RCC 7860 (cell line): ENCODE results near the gene ENKUR.

ENCODE experiments used
- DNase-seq: peaks from one replicate; pipeline ENCODE4 v3.0.0-alpha.2; 2015; ENCODE audit warnings: low spot score
- FAIRE-seq: peaks from 2 replicates; lab custom pipeline; 2012; peaks lifted over from hg19 to GRCh38; lab: Jason Lieb, UNC

Gene ENKUR, protein sequence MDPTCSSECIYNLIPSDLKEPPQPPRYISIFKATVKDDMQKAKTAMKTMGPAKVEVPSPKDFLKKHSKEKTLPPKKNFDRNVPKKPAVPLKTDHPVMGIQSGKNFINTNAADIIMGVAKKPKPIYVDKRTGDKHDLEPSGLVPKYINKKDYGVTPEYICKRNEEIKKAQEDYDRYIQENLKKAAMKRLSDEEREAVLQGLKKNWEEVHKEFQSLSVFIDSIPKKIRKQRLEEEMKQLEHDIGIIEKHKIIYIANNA

DNA sequence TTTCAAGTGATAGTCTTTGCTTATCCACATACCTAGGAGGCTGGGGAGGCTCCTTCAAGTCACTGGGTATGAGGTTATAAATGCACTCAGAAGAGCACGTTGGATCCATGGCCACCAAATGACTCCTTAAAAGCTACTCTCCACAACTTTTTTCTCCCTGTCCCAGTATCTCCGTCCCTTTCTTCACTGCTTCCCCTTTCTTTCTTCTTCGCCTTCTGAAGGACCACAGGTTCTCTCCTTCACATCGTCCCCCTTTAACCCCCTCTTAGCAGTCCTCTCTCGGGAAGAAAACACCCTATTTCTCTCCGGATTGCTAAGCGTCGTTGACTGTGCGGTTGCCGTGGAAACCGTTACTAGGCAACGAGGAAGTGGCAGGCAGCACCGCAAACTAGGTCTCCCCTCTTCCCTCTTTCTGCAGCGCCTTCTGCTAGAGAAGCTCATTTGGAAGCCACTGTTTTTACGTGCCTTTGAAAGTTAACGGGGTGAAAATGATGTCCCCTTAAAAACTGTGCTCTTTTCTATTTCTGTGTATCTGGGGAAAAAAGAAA is at the start of gene ENKUR:
Gene ENKUR (minus strand): TSS at position 331 of the 548 bp plus-strand sequence. CDS start 222 bp downstream, at position 109.
- peak; percentile 89 for DNase-seq
- no peak for FAIRE-seq

DNA sequence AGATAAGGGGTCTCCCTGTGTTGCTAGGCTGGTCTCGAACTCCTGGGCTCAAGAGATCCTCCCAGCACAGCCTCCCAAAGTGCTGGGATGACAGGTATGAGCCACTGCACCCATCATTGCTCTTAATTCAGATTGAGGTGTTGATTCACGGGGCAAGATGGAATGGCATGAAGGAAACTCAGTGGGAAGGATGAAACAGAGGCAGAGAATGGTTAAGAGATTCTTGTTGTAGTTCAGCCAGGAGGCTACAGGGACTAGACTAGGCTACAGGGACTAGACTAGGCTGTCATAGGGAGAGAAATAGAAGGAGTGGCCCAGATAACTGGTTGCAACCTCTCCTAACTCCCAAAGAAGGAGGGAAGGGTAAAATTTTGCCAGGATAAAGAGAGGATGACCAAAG is 48.4 kb upstream of the ENKUR start:
- DNase-seq (no peak), FAIRE-seq (no peak)

DNA sequence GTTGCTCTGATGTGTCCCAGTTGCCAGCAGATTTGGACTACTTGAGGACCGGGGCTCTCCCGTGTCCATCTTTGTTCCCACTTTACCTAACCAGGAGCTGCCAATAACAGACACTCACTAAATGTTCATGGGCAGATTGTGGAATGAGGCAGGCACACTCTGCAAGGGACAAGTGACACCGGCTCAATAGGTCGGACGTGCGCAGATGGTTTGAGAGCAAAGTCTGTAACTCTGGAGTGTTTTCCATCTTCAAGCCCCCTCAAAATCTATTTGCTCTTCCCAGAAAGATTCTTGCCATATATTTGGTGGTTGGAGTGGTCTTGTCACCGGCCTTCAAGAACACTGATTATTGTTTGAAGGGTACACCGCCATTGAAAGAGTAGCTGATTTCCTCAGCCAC is 47.7 kb upstream of the ENKUR start:
- no peak for FAIRE-seq
- DNase-seq, result no peak

DNA sequence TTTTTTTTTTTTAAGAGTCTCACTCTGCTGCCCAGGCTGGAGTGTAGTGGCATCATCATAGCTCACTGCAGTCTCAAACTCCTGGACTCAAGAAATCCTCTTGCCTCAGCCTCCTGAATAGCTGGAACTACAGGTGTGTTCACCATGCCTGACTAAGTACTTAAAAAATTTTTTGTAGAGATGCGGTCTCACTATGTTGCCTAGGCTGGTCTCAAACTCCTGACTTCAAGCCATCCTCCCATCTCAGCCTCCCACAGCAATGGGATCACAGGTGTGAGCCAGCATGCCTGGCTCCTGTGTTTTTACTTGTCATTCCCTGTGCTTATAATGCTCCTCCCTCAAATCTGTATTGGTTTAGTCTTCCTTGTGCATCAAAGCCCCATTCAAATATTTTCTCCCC is 47.2 kb upstream of the ENKUR start:
- no peak for DNase-seq
- FAIRE-seq, result no peak

DNA sequence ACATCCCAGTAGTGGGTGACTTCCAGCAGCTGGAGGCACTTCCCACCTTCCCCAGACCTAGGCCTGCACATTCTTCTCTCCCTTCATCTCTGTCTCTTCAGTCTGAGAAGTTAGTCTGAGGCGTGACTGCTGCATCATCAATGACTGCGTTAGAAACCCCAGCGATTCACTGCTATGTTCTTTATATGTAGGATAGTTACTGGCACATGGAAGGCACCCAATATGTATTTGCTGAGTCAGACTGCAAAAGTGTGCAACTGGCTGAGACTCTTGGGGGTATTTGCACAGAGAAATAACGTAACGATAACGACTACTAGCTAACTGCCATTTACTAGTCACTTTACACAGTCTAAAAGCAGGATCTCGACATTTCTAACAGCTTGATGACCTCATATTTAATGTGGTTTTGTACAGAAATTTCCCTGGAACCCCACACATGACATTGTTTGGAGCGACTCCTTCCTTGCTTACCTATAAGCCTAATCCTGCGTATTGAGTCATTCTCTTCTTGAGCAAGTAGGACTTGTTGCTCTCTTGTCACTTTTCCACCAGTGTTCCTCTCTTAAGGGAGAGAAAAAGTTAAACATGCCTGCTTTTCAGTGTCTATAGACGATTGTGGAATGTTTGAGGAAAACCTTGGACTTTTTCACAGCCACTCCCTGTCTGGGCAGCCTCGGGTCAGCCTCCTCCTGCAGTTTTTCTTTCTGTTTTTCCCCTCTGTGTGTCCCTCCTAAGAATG is 45.9 kb upstream of the ENKUR start:
- DNase-seq (peak; percentile 88), FAIRE-seq (peak; percentile 41)

DNA sequence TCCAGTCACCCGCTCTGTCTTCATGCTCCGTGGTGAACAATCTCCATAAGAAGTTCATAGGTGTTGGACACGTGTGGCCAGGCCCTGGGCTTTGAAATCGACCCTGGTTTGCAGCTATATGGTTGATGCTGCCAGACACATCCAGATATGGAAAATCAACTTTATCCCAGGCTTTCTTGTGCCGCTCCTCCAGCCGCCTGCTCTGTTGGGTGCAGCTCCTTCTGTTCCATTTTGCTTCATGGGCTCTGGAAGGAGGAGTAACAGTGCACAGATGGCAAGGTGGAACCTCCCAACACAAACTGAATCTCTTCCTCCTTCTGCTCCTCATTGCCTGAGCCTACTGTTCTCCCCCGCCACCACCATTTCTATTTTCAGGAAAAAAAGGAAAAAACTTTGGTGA is 45.2 kb upstream of the ENKUR start:
- no peak for FAIRE-seq
- no peak for DNase-seq

DNA sequence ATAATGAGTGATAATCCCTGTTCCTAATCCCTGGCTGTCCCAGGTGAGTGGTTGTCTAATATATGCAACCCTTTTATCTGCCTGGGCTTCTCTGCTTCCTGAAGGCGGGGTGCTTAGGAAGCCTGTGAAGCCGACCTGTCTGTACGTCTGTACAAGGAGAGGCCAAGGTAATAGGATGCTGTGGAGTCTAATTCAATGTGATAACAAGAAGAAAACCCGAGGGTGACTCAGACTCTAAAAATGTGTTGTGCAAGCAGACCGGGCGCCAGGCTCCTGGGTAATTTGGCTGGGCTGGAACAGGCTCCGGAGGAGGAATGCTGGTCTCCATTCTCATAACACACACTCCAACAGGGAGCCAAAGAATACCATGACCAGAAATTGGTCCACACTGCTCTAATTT is 44.0 kb upstream of the ENKUR start:
- DNase-seq, result peak; percentile 93
- peak; percentile 87 for FAIRE-seq

DNA sequence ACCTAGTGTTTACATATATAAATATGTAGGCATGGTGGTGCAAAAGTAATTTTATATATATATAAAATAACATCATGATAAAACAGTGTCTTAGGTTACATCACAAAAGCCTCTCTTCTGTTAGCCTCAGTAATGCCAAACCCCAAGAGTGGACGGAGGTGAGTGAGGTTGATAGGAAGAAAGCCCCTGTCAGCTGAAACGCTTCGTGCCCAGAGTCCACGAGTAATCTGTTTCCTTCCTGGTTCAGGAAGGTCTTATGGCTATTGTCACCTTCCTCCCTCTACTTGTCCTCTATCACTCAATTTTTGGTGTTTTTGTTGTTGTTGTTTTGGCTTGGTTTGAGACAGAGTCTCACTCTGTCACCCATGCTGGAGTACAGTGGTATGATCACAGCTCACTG is 41.9 kb upstream of the ENKUR start:
- DNase-seq, result no peak
- FAIRE-seq, result no peak

DNA sequence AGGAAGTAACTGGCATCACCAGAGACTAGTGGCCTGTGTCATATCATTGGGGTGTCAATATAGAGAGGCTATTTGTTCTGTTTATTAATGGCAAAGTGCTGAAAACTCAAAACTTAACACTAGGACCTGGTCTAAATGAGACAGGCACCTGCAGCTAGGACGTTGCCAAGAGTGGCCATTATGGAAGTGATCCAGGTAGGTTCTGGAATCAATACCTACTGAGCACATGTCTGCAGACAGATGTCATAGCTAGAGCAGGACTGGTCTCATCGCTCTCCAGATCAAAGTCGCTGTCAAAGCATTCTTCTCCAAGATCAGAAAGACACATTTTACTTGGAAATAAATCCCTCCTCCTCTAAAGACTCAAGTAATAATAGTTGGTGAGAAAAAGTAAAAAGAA is 40.8 kb upstream of the ENKUR start:
- FAIRE-seq (no peak), DNase-seq (no peak)

DNA sequence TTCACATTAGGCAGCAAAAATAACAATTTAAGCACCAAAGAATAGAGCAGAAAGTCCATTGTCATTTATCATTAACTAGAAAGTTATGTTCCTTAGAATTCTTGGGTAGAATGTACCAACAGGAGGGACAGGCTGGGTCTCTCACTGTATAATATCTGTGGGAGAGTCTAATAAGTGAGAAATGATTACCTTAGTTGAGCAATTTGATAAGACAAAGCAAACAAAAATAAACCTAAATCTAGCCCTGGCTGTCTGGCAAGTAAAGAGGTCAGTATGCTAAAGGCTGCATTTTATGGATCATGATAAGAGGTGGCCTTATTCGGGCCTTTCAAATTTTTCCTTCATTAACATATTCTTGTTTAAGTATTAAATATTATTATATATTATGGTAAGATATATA is 36.1 kb upstream of the ENKUR start:
- DNase-seq, result no peak
- no peak for FAIRE-seq

DNA sequence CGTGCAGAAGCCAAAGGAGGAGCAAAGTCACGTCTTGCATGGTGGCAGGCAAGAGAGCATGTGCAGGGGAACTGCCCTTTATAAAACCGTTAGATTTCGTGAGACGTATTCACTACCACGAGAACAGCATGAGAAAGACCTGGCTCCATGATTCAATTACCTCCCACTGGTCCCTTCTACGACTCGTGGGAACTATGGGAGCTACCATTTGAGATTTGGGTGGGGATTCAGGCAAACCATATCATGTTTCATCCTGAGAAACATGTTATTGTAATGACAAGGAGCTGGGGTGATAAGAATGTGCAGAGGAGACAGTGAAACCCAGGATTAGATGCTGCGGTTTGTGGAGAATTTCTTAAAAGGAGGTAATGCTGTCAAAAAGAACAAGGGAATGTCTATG is 34.4 kb upstream of the ENKUR start:
- FAIRE-seq, result no peak

DNA sequence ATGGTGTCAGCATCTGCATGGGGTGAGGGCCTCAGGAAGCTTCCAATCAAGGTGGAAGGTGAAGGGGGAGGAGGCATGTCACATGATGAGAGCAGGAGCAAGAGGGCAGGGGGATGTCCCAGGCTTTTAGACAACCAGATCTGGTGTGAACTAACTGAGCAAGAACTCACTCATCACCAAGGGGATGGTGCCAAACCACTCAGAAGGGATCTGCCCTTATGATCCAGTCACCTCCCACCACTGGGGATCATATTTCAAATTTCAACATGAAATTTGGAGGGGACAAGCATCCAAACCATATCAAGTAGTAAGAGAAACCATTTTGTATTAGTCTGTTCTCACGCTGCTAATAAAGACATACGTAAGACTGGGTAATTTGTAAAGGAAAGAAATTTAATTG is 34.0 kb upstream of the ENKUR start:
- DNase-seq, result no peak
- no peak for FAIRE-seq

More for the DNA sequence above, 34.4 kb upstream of the ENKUR start:
- no peak for DNase-seq

DNA sequence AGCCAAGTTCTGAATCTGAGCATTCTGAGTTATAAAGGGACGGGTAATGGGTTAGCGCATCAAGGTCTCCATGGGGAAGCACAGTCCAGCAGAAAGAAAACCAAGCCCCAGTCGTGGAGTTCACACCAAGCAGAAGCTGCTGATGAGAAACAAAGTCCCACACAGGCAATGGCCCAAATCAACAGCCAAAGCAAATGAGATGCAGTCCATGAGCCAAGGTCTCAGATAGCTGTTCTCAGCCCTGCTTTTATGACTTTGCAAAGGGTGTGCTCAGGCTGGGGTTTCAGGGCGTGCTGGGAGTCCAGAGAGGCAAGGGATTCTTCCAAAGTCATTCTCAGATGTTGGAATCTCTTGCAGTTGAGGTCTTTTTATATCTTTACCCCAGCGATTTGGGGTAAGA is 32.5 kb upstream of the ENKUR start:
- FAIRE-seq (no peak), DNase-seq (no peak)

DNA sequence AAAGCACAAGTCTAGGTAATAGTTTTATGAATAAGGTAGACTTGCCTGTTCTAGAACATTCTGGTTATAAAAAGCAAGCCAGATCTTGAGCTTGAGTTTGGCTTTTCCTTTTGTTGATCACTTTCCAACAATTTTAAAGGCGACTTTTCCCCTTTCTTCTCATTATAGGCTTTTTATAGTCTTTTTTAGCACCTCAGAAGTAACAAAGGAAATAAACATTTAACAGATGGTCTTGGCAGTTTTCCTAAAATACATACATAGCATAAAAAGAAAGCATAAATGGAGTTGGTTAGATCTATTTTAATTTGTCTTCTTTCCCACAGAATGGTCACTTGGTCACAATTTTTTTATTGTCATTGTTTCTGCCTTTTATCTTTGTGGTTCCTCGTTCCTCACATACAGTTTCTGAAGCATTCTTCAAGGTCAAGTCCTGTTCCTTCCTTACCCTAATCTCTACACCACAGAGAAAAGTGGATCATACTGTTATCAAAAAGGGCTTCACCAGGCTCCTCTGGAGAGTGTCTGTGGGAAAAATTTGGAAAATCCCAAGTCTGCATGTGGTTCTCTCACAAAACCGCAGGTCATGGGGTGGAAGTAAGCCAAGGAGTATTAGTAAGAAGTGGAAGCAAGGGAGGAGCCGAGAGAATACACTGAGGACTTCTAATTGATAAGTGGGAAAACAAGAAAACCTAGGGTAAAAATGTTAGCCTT is 31.8 kb upstream of the ENKUR start:
- DNase-seq, result peak; percentile 78
- peak; percentile 97 for FAIRE-seq

DNA sequence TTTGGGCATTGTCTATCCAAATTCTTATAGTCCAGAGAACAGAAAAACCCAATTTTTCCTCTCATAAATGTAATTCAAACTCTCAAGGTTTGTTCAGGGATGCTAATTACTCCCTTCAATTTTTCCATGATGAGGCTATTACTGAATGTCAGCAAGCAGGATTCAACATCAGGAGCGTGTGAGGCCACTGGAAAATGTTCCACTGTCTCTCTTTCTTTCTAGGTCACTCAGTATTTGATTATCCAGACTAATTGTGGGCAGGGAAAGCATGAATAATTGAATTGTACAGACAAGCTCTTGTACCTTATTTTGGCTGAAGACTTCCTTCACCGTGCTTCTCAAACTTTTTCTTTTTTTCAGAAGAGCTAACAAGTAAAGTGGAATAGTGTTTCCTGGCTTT is 31.1 kb upstream of the ENKUR start:
- DNase-seq (no peak), FAIRE-seq (no peak)

DNA sequence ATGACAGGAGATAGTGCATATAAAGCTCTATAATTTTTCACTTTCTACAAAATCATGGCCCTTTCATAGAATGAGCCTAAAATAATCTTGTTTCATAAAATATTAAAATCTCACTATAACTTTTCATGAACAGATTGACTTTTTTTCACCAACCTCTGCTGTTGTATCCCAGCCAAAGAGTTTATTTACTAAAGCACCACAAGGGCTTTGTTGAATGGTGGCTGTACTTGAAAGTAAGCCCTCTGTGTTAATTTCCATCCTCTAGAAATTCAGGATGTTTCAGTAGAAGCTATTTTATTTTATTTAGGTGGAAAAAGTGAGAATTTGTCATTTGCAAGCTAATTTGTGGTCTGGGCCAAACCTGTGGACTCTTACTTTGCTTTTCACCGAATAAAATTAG is 30.7 kb upstream of the ENKUR start:
- FAIRE-seq (no peak), DNase-seq (no peak)

DNA sequence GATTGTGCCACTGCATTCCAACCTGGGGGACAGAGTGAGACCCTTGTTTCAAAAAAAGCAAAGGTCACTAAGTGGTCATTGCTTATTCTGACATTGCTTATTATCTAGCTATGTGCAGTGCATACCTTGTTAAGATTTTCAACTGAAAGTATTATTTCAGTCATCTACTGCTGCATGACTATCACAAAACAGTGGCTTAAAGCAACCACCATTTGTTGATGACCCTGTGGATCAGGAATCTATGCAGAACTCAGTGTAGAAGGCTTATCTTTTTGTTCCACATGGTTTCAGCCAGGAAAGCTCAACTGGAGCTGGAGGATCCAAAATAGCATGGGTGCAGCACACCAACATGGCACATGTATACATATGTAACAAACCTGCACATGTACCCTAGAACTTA is 23.6 kb upstream of the ENKUR start:
- FAIRE-seq, result no peak
- no peak for DNase-seq

DNA sequence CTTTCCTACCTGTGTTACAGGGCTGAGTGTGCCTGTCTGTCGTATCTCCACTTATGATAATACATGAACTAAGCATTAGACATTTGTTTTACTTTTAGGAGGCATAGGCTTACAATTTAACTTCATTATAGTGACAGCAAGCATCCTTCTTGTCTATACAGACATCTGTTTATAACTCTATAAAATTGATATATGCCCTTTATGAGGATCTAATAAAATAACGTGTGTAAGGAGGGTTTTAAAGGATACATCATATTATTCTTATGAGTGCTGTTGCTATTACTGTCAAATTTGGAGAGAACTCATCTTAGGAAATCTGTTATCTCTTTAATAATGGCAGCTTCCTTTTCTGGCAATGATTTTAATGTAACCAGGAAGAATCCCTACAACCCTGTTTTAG is 22.4 kb upstream of the ENKUR start:
- no peak for FAIRE-seq

DNA sequence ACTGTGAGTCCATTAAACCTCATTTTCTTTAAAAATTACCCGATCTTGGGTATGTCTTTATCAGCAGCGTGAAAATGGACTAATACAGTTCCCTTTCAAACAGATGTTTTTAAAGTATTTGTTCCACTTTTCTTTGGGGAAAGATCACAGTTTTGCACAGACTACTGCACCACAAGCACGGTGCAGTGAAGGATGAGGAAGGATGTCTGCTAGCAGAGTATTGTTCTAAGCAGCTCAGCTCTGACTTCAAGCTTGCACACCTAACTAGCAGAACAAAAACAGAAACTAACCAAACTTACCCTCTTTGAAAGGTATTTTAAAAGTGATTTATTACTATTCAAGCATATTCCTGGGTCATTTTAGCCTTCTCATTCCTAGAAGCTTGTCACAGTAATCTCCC is 20.4 kb upstream of the ENKUR start:
- DNase-seq (no peak), FAIRE-seq (no peak)

More for the DNA sequence above, 22.4 kb upstream of the ENKUR start:
- no peak for DNase-seq

DNA sequence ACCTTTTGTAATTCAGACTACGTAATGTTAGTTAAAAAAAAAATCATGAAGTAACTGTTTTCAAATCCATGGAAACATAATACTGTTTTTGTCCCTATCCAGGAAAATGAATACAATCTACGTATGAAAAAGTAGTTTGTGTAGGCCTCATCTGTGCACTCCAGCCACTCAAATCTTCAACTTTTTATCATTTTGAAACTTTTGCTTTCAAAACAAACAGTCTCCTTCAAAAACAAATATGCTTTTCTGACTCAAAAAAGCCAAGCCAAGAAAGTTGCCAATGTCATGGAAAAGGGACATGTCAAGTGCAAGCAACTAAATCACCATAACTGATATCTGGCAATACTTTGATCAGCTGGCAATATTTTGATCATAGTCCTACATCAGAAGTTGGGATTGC is 13.6 kb upstream of the ENKUR start:
- FAIRE-seq, result no peak

DNA sequence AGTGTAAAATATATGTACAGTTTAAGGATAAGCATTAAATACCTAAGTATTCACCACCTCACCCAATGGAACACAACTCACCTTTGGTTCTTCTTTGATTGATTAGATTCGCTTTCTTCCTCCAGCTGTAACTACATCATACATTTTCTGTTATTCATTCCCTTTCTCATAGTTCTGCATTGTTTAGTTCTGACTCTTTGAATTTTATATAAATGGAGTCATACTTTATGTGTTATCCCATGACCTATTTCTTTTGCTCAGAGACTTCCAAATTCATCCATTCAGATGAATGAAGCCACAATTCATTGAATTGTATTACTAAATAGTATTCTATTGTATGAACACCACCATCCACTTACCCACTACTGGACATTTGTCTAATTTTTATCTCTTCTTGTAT is 12.8 kb upstream of the ENKUR start:
- no peak for FAIRE-seq
- DNase-seq, result no peak

More for the DNA sequence above, 13.6 kb upstream of the ENKUR start:
- no peak for DNase-seq

DNA sequence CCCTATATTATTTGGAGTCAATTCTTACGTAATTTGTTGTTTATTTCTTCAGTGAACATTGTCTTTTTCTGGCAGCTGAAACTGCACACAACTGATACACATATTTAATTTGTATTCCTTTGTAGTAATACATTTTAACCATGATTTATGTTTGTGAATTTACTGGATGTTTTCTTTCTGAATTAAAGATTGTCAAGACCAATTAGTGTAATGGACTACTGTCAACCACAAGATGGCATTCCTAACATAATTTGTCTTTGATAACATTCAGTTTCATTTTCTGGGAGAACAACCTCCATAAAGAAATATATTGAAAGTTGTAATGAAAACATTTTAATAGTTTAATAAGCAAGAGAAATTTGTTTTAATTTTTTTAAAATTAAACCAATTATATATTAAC is 10.5 kb upstream of the ENKUR start:
- peak; percentile 22 for DNase-seq
- peak; percentile 79 for FAIRE-seq
